ENCODE measurements around the gene SPRY1.

The SPRY1 gene

GRCh38 chr4:123443401-123444289 lies 47.0 kb downstream of the SPRY1 start:
- no peak for DNase-seq (ENCODE audit: low spot score)

DNA sequence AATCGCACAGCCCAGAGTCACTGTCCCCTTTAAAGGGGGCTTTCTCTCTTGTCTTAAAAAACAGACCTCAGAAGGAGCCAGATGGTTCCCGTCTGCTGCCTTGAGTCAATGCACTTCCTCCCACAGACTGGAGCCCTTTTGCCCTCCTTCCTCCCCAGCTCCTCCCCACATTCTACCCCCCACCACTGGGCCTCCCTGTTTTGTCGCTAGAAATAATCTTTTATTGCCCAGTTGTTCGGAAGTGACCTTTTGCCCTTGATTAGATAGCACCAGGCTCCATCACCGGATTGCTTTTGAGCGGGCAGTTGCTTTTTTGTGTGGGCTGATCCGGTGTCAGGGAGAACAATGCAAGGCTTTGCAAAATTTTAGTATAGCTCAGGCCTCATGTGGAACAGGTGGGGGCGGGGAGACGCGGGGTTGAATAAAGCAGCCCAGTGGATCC lies 47.7 kb downstream of the SPRY1 start:
- peak; percentile 63 for DNase-seq (ENCODE audit: low spot score)

DNA sequence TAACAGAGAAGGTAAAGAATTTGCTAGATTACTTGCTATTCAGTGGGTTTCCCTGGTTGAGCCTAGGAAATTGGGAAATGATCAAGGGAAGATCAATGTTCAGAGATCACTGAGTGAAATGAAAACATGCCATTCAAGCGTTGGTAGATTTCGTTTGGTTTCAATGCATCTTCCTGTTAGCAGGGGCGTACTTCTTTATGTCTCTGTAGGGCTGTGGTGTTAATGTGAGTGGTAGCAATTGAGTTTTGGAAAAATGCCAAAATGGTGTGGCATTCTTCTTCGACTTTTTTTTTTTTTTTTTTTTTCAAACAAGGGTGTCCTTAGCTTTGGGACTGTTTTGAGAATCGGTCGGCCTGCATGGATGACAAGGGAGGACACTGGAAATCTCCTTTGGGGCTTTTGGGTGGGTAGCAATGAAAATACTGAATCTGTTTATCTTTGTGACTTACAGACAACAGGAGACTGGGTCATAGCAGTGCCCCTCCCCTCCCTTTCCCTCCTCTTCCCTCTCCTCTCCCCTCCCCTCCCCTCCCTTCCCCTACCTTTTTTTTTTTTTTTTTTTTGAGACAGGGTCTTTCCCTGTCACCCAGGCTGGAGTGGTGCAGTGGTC lies 50.4 kb downstream of the SPRY1 start:
- no peak for DNase-seq (ENCODE audit: low spot score)

GRCh38 chr4:123449362-123449761 lies 52.8 kb downstream of the SPRY1 start:
- no peak for DNase-seq (ENCODE audit: low spot score)

GRCh38 chr4:123449780-123450179 lies 53.2 kb downstream of the SPRY1 start:
- no peak for DNase-seq (ENCODE audit: low spot score)

GRCh38 chr4:123450393-123450792 lies 53.8 kb downstream of the SPRY1 start:
- DNase-seq (ENCODE audit: low spot score), result no peak

DNA sequence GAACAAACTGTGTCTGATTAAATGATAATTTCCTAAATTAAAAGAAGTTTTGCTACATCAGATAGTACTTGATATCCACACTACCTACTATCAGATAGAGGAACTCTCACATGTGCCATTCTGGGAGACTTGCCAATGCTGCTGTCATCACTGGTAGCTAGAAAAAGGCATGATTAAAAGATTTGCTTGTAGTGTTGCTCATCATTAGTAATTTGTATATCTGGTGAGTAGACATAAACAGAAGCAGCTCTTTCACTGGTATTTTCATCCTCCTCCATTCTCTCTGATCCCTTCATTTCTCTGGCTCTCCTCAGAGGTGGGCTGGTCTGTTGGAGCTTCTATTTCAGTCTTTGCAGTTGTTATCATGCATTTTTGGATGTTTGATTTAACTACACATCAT lies 56.0 kb downstream of the SPRY1 start:
- peak; percentile 49 for DNase-seq (ENCODE audit: low spot score)

GRCh38 chr4:123453061-123453680 lies 56.6 kb downstream of the SPRY1 start:
- no peak for DNase-seq (ENCODE audit: low spot score)
